Stimulated activated CD4-positive, alpha-beta T cell treated with anti-CD3 and anti-CD28 coated beads, Interleukin-4, amount 100 ng/mL, for 48 hours (primary cell): ENCODE data around the gene SCCPDH.
A peak's percentile ranks its signal among the peaks of the same experiment; 100 is the strongest.

Experiments
- DNase-seq, 2 donors: peaks; one replicate each; pipeline ENCODE4 v3.0.0-alpha.2; 2020; ENCODE audit warnings: low read depth in 2 of 2

Gene SCCPDH

GRCh38 chr1:246750752-246751151 lies 26.5 kb downstream of the SCCPDH start:
- DNase-seq: no peak

- DNase-seq: peak; percentile 21 to 38
These were observed 29.7 kb downstream of the SCCPDH start for GRCh38 chr1:246753670-246754535.

GRCh38 chr1:246755419-246755818 lies 31.2 kb downstream of the SCCPDH start:
- no peak for DNase-seq

GRCh38 chr1:246760422-246761347 lies 36.5 kb downstream of the SCCPDH start:
- DNase-seq: no peak

GRCh38 chr1:246761396-246761795 lies 37.2 kb downstream of the SCCPDH start:
- DNase-seq: no peak

GRCh38 chr1:246765521-246765920 lies 41.3 kb downstream of the SCCPDH start:
- no peak for DNase-seq

- no peak for DNase-seq
These were observed 44.3 kb downstream of the SCCPDH start for GRCh38 chr1:246768403-246769020.

GRCh38 chr1:246769306-246769705 lies 45.1 kb downstream of the SCCPDH start:
- no peak for DNase-seq

- DNase-seq: no peak
These were observed 47.2 kb downstream of the SCCPDH start for GRCh38 chr1:246771366-246771765.

- DNase-seq: no peak
These were observed 48.5 kb downstream of the SCCPDH start for GRCh38 chr1:246772686-246773085.

GRCh38 chr1:246773213-246773641 lies 49.0 kb downstream of the SCCPDH start:
- DNase-seq: no peak

- no peak for DNase-seq
These were observed 51.5 kb downstream of the SCCPDH start for GRCh38 chr1:246775531-246776385.

GRCh38 chr1:246776923-246777322 lies 52.7 kb downstream of the SCCPDH start:
- DNase-seq: no peak

- no peak for DNase-seq
These were observed 54.5 kb downstream of the SCCPDH start for GRCh38 chr1:246778663-246779062.

- DNase-seq: no peak
These were observed 55.5 kb downstream of the SCCPDH start for GRCh38 chr1:246779561-246780175.

- DNase-seq: no peak
These were observed 56.1 kb downstream of the SCCPDH start for GRCh38 chr1:246780264-246780663.

GRCh38 chr1:246781212-246781611 lies 57.0 kb downstream of the SCCPDH start:
- no peak for DNase-seq

- DNase-seq: no peak
These were observed 58.1 kb downstream of the SCCPDH start for GRCh38 chr1:246782120-246782900.

- DNase-seq: no peak
These were observed 60.6 kb downstream of the SCCPDH start for GRCh38 chr1:246784621-246785493.
